ENCODE data around the gene SARM1.
"Not testable (repeated sequence)": the region's sequence is repeated elsewhere in the genome, so short reads cannot be mapped to it uniquely, and the experiment has no call there.

The SARM1 gene

DNA sequence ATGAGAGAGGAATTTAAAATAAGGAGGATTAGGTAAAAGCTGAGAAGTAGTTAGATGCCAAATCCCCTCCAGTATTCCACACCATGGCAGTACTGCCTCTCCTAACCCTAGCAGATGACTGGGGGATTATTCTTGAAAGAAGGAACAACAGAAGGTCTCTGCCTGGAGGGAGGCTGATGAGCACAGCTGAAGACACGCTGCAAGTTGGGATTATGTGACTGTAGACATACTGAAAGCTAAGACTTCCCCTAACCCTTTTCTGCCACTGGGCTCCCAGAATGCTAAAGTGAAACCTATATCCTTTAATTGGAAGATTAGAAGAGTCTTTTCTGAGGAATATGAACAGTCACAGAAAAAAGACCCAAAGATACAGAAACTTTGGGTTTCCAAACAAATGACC, 62.2 kb downstream of the SARM1 start:
- DNase-seq, result no peak

DNA sequence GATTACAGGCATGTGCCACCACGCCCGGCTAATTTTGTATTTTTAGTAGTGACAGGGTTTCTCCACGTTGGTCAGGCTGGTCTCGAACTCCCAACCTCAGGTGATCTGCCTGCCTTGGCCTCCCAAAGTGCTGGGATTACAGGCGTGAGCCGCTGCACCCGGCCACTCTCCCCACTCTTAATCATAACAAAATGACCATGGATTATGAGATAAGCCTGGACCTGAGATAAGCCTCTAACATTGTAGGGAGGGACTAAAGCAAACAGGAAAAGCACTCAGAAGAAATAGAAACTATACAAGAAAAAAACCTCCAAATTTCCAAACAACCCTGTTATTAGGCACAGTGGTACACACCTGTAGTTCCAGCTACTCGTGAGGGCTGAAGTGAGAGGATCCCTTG, 62.8 kb downstream of the SARM1 start:
- not testable (repeated sequence) for DNase-seq

GRCh38 chr17:28443901-28444638, 72.6 kb downstream of the SARM1 start:
- DNase-seq, result no peak

DNA sequence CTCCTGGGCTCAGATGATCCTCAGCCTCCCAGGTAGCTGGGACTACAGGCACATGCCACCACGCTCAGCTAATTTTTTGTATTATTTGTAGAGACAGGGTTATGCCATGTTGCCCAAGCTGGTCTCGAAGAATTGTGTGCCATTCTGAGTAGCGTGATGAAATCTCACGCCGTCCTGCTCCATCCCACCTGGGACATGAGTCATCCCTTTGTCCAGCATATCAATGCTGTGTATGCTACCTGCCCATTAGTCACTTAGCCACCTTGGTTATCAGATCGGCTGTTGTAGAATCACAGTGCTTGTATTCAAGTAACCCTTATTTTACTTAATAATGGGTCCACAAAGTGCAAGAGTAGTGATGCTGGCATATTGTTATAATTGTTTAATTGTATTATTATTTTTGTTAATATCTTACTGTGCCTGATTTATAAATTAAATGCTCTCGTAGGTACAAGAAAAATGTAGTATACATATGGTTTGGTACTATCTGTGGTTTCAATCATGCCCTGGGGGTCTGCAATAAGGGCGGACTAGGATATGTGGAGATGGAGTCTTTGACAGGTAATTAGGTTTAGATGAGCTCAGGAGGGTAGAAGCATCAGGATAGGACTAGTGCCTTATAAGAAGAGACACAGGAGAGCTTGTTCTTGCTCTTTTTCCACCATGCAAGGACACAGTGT, 75.4 kb downstream of the SARM1 start:
- DNase-seq, result no peak

- no peak for DNase-seq
Measured at GRCh38 chr17:28447396-28447760, 75.9 kb downstream of the SARM1 start.

- no peak for DNase-seq
Measured at GRCh38 chr17:28449859-28450258, 78.4 kb downstream of the SARM1 start.
